KBM-7 (cell line): Measurements from ENCODE around the gene TESMIN.
A peak's percentile ranks its signal among the peaks of the same experiment; 100 is the strongest.

Source experiments
- DNase-seq: peaks from one replicate; pipeline ENCODE4 v3.0.0-alpha.2; 2015
- in situ Hi-C: fragments of 300-500 bp; cut with MboI; formaldehyde crosslinking; loops from 2 replicates; pipeline ENCODE4 v1.14.3; 2020; ENCODE audit warnings: low sequenced_read_pairs, low pct_unique_long_range_greater_than_20kb, mixed read lengths

TESMIN gene

DNA sequence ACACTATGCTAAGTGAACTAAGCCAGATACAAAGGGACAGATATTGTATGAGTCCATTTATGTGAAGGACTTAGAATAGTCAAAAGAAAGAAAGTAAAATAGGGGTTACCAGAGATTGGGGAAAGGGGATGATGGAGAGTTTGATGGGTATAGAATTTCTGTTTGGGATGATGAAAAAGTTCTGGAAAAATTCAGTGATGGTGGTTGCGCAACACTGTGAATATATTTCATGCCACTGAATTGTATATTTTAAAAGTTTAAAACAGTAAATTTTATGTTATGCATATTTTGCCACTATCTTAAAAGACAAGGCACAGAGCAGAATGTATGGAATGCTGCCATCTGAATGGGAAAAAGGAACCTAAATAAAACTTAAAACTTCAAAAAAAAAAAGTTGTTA lies 29.2 kb downstream of the TESMIN start:
- in situ Hi-C loops, result no loop called here
- DNase-seq, result no peak

DNA sequence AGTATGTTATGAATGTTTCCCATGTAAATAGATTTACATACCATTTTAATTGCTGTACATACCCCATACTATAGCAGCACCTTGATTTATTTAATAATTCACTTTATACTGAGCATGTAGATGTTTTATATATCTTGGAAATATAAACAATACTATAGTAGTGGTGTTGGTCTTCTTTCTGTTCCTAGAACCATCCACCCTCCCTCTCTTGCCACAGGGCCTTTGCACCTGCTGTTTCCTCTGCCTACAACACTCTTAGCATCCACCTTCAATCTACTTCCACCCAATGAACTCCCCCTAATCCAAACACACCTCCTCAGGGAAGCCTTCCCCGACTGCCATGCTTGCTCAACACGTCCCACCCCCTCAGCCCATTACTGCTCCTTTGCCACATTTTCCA lies 30.2 kb downstream of the TESMIN start:
- DNase-seq, result no peak
- in situ Hi-C loops, result no loop called here

DNA sequence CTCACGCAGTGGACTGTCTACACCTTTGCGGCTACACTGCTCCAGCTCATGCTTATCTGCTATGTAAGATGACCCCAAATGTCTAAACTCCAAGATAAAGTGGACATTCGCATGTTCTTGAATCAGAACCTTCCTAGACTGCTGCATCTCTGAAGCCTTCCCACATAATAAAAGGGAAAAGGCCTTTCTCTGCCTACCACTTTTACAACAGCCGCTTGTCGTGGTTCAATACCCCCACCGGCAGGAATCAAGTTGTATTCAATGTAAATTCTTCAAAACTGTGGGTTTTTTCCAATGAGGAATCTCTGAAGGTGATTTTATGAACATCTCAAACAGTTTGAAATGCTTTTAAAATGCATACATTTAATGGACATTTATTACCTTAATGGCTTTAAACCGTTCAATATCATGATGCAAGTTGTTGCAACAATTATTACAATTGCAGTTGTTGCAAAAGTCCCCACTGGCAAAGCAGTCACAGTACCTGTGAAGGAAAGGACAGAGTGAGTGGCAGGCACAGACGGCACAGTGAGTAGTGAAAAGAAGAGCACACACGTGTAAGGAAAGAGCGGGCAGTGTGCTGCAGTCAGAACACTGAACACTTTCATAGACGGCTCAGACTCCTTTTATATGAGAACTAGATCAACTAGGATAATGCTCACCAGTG lies 35.7 kb downstream of the TESMIN start:
- no peak for DNase-seq
- in situ Hi-C loops, result no loop called here

DNA sequence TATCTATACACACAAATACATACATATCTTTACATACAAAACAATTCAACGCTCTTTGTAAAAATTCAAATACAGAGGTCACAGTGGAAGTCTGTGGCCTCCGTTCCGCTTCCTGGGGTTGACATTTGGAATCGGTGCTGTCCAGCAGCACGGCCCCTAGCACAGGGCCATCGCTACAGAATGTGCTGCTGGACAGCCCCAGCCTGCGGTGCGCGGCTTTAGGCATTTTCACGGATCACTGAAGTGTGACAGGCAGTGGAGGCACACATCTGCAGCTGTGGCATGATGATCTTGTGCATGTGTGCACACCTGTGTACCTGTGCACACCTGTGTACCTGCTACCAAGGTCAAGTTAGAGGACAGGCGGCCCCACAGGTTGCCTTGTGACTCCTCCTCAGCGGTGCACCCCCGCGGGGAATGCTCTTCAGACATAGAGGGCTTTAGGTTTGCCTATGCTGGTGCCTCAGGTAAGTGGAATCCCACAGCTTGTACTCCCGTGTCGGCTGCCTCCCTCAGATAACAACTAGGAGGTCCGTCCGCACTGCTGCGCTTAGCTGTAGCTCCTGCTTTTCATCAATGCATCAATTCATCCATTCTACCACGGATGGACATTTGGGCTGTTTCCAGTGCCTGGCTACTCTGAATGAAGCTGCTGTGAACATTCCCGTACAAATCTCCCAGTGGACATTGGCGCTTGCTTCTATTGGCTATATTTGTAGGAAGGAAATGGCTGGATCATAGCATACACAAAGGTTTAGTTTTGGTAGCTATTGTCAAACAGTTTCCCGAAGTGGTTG lies 37.1 kb downstream of the TESMIN start:
- DNase-seq, result no peak
- in situ Hi-C loops, result no loop called here

DNA sequence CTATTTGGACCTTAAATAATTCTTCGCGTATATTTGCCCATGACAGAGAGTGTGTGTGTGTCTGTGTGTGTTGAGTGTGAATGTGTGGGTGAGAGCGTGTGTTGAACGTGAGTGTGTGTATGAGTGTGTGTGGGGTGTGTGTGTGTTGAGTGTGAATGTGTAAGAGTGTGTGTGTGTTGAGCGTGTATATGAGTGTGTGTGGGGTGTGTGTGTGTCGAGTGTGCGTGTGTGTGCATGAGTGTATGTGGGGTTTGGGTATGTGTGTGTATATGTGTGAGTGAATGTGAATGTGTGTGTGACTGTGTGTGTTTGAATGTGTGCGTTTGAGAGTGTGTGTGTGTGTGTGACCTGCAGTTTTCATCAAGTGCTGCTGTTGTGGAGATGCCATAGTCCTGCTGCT lies 40.2 kb downstream of the TESMIN start:
- in situ Hi-C loops, result no loop called here
- no peak for DNase-seq

DNA sequence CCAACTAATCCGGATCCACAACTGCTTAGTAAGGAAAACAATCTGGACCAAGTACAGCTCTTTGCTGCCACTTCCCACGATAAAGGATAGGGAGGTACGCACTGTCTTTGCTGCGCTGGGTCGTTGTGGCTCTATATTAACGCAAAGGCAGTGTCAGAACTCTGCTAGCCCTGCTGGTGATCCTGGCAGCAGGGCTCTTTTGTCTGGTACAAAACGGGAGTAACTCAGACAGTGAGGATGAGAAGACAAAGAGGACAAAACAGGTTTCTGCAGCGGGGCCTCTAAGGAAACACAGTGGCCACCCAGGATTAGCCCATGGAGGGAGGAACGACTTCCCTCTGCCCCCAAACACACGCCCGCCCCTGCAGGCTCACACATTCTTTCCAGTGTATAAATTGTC lies 40.9 kb downstream of the TESMIN start:
- no peak for DNase-seq
- in situ Hi-C loops, result no loop called here

DNA sequence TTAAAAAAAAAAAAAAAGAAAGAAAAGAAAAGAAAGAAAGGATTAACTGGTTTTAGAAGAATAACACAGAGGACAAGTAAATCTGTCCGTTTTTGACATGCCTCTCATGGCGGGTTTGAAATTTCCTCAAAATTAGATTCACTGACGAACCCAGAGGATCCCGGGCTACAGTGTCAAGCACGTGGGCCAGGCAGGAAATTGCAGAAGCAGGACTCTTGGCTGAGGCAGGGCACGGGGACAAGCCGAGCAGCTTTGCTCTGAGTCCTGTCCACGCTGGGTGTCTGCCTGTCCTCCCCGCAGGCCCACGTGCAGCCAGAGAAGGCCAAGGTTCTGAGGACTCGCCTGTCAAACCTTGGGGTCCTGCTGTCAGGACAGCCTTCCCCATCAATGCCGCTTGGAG lies 42.3 kb downstream of the TESMIN start:
- no peak for DNase-seq
- in situ Hi-C loops, result no loop called here

DNA sequence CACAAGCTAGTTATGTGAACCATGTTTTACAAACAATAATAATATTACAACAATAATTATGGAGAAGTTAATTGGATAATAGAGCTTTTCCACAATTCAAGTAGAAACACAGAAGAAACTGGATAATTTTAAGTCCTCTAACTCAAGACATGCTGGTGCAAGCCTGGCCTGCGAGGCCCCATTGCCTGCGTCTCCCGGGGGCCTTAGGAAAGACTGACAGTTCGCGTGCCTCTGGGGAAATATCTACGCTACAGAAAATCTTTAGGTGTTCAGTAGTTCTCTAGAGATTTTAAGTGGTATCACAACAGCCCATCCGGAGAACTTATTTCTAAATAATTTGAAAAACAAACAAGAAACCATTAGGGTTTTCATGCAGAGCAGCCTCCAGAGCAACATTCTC lies 43.8 kb downstream of the TESMIN start:
- DNase-seq, result no peak
- in situ Hi-C loops, result no loop called here

DNA sequence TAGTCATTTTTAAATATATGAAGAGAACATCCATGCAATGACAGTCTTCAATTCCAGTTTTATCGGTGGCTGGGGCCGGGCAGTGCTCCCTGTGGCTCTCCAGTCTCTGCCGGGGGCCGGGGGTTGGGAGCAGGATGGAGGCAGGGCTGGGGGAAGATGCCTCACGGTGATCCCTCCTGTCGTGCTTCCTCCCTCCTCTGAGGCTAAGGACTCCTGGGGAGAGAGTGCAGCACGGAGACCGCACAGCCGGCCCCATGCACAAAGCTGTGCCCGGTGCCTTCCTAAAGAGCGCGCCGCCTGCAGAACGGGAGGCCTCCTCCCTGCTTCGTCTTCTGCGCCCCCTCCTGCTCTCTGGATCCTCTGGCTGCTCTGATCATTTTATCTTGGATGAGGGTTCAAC lies 46.4 kb downstream of the TESMIN start:
- no peak for DNase-seq
- in situ Hi-C loops, result no loop called here

DNA sequence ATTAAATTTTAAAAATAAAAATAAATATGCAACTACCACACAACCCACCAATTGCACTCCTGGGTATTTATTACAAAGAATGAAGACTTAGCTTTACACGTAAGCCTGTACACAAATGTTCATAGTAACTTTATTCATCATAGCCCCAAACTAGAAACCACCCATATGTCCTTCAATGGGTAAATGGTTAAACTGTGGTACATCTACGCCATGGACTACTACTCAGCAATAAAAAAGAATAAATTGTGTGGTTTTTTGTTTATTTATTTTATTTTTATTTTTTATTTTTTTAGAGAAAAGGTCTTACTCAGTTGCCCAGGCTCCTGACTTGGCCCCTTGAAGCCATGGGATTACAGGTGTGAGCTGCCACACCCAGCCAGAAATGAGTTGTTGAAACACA lies 52.3 kb downstream of the TESMIN start:
- DNase-seq, result no peak
- in situ Hi-C loops, result no loop called here

DNA sequence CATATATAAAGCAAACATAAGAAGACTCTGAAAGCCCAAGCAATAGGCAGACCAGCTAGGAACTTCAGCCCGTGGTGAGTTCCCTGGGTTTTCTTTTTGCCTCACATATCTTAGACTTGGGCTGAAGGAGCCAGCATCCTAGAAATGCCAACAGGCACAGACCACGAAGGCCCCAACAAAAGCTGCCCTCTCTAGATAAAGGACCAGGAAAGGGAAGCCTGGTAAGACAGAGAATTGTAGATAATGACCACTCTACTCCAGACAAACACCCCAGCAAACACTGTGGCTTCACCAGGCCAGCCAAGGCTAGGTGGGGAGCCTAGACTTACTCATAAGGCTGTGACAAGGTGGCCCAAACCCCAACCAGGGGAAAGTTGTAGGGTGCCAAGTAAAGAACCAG lies 55.8 kb downstream of the TESMIN start:
- in situ Hi-C loops, result no loop called here
- no peak for DNase-seq

DNA sequence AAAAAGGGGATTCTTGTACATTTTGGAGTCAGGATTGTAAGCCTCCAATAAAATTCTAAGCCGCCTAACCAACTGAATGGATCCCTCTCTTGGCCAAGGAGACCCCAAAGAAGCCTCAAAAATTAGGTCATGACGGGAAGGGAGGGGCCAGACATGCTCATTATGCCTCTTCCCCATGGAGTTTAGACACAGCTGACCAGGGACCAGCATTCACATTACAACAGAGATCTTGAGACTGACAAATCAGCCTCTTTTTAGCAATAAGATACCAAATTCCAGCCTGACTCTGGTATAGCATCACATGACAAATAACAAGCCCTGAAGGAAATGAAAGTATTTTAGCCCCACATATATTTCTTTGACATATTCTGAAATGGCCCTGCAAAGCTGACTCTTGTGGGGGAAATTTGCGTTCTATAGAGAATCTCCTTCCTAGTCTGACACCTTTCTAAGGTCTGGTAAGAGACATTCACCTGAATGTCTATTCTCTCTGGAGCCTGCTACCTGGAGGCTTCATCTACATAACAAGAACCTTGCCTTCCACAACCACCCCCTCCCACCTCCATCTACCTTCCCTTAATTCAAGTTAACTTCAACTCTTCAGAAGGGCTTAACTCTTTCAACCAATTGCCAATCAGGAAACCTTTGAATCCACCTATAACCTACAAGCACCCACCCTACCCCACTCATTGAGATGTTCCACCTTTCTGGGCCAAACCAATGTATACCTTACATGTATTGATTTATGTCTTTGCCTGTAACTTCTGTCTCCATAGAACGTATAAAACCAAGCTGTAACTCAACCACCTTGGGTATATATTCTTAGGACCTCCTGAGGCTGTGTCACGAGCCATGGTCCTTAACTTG lies 56.7 kb downstream of the TESMIN start:
- in situ Hi-C loops, result no loop called here
- DNase-seq, result no peak

DNA sequence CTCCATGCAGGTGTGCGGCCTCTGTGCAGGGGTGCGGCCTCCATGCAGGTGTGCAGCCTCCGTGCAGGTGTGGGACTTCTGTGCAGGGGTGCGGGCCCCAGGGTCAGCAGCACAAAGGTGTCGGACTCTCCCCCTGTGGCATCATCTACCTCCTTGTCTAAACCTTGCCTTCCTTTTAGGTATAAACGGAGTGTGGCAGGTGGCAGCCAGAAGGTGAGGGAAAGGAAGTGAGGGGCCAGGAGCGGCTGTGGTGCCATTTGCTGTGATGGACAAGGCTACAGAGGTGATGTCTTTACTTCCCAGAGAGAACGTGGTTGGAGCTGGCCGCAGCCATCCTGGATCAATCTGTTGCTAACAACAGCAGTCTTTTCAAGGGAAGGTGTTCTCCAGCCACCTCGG lies 57.8 kb downstream of the TESMIN start:
- DNase-seq, result no peak
- in situ Hi-C loops, result no loop called here

DNA sequence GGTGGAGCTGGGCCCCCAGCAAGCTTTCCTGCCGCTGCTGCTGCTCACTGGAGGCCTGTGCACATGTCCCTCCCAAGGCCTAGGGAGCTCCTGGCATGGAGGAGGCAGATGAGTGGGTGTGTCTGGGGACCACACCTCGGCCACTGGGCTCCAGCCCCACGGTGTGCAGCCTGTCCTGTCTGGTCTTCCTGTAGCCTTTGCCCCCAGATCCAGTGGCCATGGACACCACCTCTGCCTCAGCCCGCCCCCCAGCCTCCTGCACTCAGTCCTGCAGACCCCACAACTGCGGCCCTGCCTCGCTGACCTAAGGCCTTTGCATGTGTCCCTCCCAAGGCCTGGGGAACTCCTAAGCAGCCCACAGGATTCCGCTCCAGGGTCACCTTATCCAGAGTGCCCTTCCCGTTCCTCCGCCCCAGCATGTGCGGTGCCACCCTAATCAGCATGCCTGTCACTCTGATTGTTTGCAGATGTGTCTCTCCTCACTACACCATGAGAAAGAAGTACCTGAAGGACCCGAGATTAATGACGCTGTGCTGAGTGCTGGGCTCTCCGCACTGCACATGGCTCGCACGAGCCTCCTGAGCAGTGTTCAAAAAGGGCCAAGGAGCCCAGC lies 58.3 kb downstream of the TESMIN start:
- DNase-seq, result no peak
- in situ Hi-C loops, result no loop called here

DNA sequence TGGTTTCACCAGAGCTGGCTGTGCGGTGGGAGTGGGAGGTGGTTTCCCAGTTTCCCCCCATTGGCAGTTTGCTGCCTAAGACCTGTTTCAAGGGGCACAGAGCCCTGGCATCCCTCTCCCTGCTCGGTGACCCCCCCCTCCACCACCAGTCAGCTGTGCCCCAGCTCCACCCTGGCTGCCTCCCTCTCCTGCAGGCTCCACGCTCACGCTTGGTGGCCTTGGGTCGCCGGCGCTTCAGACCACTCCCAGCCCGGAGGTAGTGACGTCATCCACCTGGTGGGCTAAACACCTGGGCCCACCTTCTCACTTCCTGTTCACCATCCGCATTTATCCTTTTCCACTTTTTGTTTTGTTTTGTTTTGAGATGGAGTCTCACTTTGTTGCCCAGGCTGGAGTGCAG lies 59.2 kb downstream of the TESMIN start:
- DNase-seq, result no peak
- in situ Hi-C loops, result no loop called here

DNA sequence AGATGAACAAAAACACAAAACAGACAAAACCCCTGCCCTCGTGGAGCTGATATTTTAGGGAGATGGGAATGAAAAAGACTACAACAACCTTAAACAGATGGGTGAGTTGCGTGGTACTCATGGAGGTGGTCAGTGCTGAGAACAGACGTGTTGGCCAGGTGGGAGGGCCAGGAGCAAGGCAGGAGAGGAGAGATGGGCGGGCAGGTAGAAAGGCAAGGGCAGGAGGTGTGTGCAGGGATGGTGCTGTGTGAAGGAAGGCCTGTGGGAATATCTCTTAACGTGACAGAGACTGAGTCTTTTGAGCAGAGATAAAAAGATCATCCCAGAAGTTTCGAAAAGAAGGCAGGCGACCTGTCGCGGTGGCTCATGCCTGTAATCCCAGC lies 59.9 kb downstream of the TESMIN start:
- in situ Hi-C loops, result no loop called here
- DNase-seq, result no peak

DNA sequence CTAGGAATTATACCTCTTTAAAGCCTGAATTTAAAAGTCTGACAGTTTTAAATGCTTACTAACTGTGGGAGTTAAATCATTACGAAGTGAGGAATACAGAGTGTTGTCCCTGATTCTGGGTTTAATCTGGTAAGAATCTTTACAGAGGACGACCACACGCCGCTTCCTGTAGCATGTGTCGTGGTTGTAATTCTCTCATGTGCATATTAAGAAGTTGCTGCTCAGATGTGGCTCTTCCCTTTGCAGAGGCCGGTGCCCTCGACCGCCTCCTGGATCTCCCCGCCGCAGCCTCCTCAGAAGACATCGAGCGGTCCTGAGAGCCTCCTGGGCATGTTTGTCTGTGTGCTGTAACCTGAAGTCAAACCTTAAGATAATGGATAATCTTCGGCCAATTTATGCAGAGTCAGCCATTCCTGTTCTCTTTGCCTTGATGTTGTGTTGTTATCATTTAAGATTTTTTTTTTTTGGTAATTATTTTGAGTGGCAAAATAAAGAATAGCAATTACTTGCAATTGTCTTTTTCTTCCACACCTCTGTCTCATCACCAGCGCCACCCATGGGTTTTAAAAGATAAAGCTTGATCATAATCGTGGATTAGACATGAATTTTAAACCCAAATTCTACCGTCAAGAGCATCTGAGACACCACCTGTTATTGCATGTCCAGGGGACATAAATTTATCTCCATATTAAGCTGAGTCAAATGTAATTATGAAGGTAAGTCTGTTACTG lies 60.5 kb downstream of the TESMIN start:
- in situ Hi-C loops, result no loop called here
- peak; percentile 51 for DNase-seq

DNA sequence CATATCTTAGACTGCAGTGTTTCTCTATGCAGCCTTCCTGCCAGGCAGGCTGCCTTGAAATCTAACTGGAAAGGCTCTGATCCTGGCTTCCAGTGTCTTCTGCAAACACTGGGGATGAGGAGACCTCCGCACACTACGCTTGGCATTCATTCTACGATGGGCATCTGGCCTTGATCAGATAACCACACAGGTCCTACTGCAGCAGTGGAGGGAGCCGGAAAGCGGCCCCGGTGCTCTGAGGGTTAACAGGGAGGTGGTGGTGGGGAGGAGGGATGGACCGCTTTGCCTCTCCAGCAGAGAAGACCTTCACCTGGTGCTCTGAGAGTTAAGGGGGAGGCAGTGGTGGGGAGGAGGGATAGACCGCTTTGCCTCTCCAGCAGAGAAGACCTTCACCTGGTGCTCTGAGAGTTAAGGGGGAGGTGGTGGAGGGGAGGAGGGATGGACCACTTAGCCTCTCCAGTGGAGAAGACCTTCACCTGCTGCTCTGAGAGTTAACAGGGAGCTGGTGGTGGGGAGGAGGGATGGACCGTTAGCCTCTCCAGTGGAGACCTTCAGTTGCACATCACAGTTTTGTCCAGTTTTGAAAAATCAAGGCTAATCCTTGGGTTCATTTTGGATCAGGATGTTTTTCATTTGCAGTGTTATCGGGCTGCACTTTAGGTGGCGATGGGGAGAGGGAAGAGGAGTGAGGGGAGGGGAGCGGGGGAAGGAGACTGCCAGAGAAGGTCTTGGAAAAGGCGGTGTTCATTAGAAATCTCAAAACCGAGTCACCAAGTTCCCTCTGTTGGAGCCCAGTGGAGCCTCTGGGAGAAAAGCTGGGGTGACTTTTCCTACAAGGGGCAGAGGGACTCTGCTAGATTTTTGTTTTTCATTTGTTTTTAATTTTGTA lies 61.3 kb downstream of the TESMIN start:
- DNase-seq, result no peak
- in situ Hi-C loops, result no loop called here
